ENCODE results near the gene FAM170B.

Gene FAM170B

GRCh38 chr10:49096890-49097445, 36.9 kb downstream of the FAM170B start:
- no peak for DNase-seq

GRCh38 chr10:49094646-49095045, 39.2 kb downstream of the FAM170B start:
- no peak for DNase-seq

GRCh38 chr10:49093922-49094321, 39.9 kb downstream of the FAM170B start:
- no peak for DNase-seq

DNA sequence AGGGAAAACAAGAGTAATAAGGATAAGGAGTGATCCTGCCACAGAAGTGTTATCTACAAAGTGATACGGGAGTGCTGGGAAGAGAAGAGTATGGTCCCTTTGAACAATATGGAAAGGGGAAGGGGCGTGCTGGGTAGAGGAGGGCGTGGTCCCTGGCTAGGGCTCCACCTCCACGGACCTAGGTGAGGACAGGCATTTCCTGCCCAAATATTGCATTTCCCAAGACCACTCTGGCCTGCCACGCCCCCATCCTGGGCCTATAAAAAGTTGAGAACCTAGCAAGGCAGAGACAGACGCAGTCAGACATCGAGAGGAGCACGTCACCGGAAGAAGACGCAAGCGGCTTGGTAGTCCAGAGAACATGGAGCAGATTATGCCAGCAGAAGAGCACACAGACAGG, 41.3 kb downstream of the FAM170B start:
- no peak for DNase-seq

GRCh38 chr10:49091450-49092210, 42.2 kb downstream of the FAM170B start:
- DNase-seq, result no peak

DNA sequence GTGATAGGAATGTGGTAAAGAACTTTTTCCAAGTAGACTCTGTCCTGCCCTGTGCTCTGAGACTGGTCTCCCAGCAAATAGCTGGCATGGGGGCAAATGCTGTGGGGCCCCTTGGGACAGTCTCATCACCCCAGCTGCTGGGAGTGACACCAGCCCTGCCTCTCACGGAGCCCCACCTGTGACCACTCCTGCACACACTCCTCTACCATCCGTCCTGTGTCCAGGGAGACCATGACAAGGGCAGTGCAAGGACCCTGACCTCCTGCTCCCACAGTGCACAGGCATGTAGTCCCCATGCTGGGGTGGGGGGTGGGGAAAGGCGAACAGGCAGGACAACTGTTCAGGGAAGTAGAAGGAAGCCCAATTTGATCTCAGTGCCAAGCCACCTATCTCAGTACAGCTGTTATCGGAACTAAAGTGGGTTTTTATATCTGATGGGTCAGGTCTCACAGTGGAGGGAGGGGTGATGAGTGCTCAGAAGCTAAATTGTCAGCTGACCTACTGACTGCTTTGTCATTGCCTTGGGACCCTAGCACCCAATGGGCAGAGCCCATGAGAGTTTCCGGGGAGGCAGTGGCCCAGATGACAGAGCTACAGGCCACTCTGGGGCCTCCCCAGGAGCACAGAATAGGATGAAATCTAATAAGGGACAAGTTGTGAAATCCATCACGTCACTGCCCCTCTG, 43.0 kb downstream of the FAM170B start:
- no peak for DNase-seq

DNA sequence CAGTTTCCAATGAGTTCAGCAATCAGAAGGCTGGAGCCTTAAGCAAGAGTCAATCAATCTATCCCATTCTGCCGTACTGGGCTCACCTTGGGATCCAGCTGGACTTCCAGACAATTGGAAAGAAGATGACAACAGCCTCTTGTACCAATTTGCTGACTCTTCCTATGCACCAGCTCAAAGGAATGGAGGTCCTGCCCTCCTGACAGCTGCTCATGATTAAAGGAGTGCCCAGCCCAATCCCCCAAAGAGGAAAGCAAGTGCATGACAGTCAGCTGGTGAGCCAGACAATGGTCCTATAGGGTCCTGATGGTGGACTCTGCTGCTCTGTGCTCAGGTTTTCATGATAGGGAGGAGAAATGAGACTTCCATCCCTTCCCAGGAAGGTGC, 43.6 kb downstream of the FAM170B start:
- DNase-seq, result no peak

DNA sequence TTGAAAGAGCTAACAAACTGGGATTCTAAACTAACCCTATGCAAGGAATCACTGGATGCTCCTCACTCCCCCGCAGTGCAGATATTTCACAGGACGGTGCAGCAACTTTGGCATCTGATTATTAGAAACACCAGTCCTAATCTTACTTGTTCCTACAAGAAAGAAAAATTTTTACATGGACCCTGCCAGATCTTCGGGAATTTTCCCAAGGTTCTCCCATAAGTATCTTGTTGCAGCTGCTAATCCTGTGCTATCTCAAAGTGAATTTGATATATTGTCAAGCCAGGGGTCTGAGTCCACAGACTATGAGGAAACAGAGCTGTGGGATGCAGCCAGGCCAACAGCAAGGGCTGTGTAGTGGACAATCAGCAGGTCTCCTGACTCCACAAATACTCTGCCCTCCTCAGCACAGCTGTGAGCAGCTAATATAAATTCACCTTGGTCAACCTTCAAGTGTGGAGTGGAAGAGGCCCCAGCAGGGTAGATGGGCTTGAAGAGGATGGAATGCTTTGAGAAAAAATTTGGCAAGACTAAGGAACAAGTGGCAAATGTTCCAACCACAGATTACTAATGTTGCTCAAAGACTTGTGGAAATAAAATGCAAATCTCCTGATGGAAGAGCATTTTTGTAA, 44.1 kb downstream of the FAM170B start:
- DNase-seq, result no peak

DNA sequence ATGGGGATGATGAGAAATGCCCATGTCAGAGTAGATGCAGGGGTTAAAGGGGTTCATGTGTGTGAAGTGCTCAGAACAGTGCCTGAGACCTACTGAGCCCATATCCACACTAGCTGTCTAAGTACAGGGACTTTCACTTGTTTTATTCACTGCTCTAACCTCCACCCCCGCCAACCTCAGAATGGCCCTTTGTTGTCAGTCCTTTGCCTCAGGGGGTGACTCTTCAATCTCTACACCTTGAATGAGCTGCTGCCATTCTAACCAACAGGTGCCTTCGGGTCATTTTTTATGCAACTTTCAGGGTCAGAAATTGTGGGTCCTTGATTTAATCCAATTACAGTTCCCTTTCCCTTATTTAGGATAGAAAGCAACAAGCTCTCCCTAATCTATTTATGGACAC, 44.7 kb downstream of the FAM170B start:
- DNase-seq, result no peak

GRCh38 chr10:49086889-49087288, 46.9 kb downstream of the FAM170B start:
- DNase-seq, result no peak

GRCh38 chr10:49083261-49083660, 50.6 kb downstream of the FAM170B start:
- DNase-seq, result no peak

DNA sequence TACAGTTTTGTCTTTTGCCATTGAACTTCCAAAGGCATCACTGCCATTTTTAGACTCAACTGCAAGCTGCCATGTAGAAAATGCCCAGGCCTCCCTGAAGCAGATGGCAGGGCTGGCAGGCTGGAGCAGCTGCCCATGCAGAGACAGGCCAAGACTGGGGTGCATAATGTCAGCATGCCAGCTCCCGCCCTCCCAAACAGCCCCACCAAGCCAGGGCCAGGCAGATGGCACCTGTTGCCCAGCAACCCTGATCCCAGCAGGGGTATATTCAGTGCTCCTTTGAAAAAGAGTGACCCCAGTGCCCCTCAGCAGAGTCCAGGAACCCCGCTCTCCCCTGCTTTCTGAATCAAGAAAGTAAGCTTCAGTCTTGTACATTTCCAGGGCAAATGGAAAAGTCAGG, 51.1 kb downstream of the FAM170B start:
- no peak for DNase-seq

- DNase-seq, result no peak
Measured at GRCh38 chr10:49081547-49082275, 52.1 kb downstream of the FAM170B start.
